HepG2 (cell line): Measurements from ENCODE around the gene FANCE. TPM values are rescaled to one million over a fixed set of nuclear protein-coding genes. Genes with fewer than 3 reads are reported as not detected.

Experiments used
- FUBP1 ChIP-seq: sonication (generic); formaldehyde crosslinking; IDR thresholded peaks from 2 replicates; pipeline ENCODE4 v1.5.1; 2020; ENCODE audit warnings: missing genetic modification reagents, mild to moderate bottlenecking, borderline replicate concordance
- LBX2 ChIP-seq: sonication (generic); formaldehyde crosslinking; IDR thresholded peaks from 2 replicates; pipeline ENCODE4 v1.5.0; 2020; ENCODE audit warnings: missing genetic modification reagents, mild to moderate bottlenecking, borderline replicate concordance
- PHF21A ChIP-seq: sonication (generic); formaldehyde crosslinking; IDR thresholded peaks from 2 replicates; pipeline ENCODE4 v1.5.0; 2020; ENCODE audit warnings: mild to moderate bottlenecking, missing genetic modification reagents
- SP4 ChIP-seq: sonication (generic); formaldehyde crosslinking; IDR thresholded peaks from 2 replicates; pipeline ENCODE4 v1.8.1; 2023; ENCODE audit warnings: mild to moderate bottlenecking, missing genetic modification reagents
- ZNF646 ChIP-seq: sonication (generic); formaldehyde crosslinking; IDR thresholded peaks from 2 replicates; pipeline ENCODE4 v1.9.0; 2021; ENCODE audit warnings: mild to moderate bottlenecking, missing genetic modification reagents
- ZNF770 ChIP-seq: sonication (generic); formaldehyde crosslinking; IDR thresholded peaks from 2 replicates; pipeline ENCODE4 v1.5.0; 2020; ENCODE audit warnings: mild to moderate bottlenecking, missing genetic modification reagents
- polyA plus RNA-seq, 8 experiments: library from polyadenylated mRNA; depleted of rRNA in 3 of 8; stranded (reverse) in 7 of 8; unstranded in 1 of 8; fragments of >200 nt; fragmentation: Illumina TruSeq in 4 of 8; extraction: Trizol in 4 of 8; gene quantifications; 2 replicates each; pipeline versions ENCODE4 v1.2.1 to v1.2.3, GENCODE V29; 2011 to 2016; ENCODE audit warnings: low read depth in 4 of 8, missing spikeins in 1 of 8, mixed read lengths in 1 of 8; ENCODE audit not compliant: insufficient read depth in 1 of 8
- total RNA-seq, 5 experiments: library from RNA; depleted of rRNA; stranded (reverse); fragments of >200 nt; fragmentation: Illumina TruSeq; extraction: Trizol; gene quantifications; 2 replicates each; pipeline ENCODE4 v1.2.3, GENCODE V29; 2016; ENCODE audit warnings: low read depth in 1 of 5

The FANCE gene
- total and polyA plus RNA-seq, 2 of the 13 experiments (the other 11 are each of a cell fraction or from before 2014, with no cell fraction given), result 7.1 to 11.2 TPM

GRCh38 chr6:35514587-35514986 is 62.4 kb downstream of the FANCE start (continued):
- no peak for TF ChIP-seq FUBP1
- peak; percentile 35; the same call in 1 of the 2 replicates for TF ChIP-seq ZNF770
- no peak for TF ChIP-seq LBX2 (CRISPR knock-in tag)
- no peak for TF ChIP-seq PHF21A (CRISPR knock-in tag)
- TF ChIP-seq ZNF646 (CRISPR knock-in tag), result no peak
- TF ChIP-seq SP4, result no peak
